Heart right ventricle (tissue), 16 donors: ENCODE results near the gene MAN2A2. TPM values are rescaled to one million over a fixed set of nuclear protein-coding genes. Genes with fewer than 3 reads are reported as not detected.

Experiments
- ATAC-seq, 8 donors: fragments of 200-7000 bp; cut with Tn5 transposase; one replicate each; pipeline ENCODE4 v1.9.1; 2020; ENCODE audit warnings: mild to moderate bottlenecking in 8 of 8, moderate library complexity in 8 of 8, moderate number of reproducible peaks in 1 of 8
- DNase-seq, 2 donors: peaks; one replicate each; pipeline ENCODE4 v3.0.0-alpha.2; 2020
- H3K27ac ChIP-seq, 10 donors: fragments of 200-600 bp; sonication (generic) in 2 of 10; one replicate each; pipeline versions ENCODE4 v1.5.0 to v1.8.0; 2020 to 2022; ENCODE audit warnings: mild to moderate bottlenecking in 3 of 10
- H3K27me3 ChIP-seq, 7 donors: fragments of 200-600 bp; one replicate each; pipeline ENCODE4 v1.8.0; 2021 to 2022; ENCODE audit warnings: mild to moderate bottlenecking in 2 of 7
- H3K36me3 ChIP-seq, 9 donors: fragments of 200-600 bp; sonication (generic) in 1 of 9; one replicate each; pipeline versions ENCODE4 v1.5.0 to v1.8.0; 2020 to 2022; ENCODE audit warnings: mild to moderate bottlenecking in 2 of 9
- H3K4me1 ChIP-seq, 9 donors: fragments of 200-600 bp; sonication (generic) in 1 of 9; one replicate each; pipeline versions ENCODE4 v1.5.0 to v1.8.0; 2020 to 2022; ENCODE audit warnings: mild to moderate bottlenecking in 4 of 9
- H3K4me3 ChIP-seq, 10 donors: fragments of 200-600 bp; sonication (generic) in 2 of 10; one replicate each; pipeline versions ENCODE4 v1.5.0 to v1.8.0; 2020 to 2022; ENCODE audit warnings: mild to moderate bottlenecking in 7 of 10, moderate library complexity in 2 of 10
- H3K9me3 ChIP-seq, 11 donors: fragments of 200-600 bp in 10 of 11; sonication (generic) in 2 of 11; one replicate each; pipeline versions ENCODE4 v1.5.0 to v1.8.0; 2013 to 2022; ENCODE audit warnings: mild to moderate bottlenecking in 2 of 11, control low read depth in 1 of 11, moderate library complexity in 1 of 11
- CTCF ChIP-seq, 9 donors: fragments of 200-600 bp; sonication (generic) in 2 of 9; IDR thresholded peaks; one replicate each; pipeline versions ENCODE4 v1.5.0 to v1.8.0; 2021 to 2022; ENCODE audit warnings: antibody characterized with exemption in 9 of 9, mild to moderate bottlenecking in 5 of 9, moderate library complexity in 1 of 9
- WGBS, 2 donors: extraction: QIAGEN DNeasy Blood & Tissue Kit; methylation state at CpG; one replicate each; pipeline ENCODE4 v1.1.7; 2013; ENCODE audit warnings: inconsistent platforms in 1 of 2; 5-methylcytosine and 5-hydroxymethylcytosine counted together
- intact Hi-C, 10 donors: fragments of 100-400 bp; cut with DNase I; formaldehyde crosslinking; loops; one replicate each; pipeline versions ENCODE4 v1.11.1 to v1.14.2; 2022
- polyA plus RNA-seq, 2 donors: library from polyadenylated mRNA; stranded (reverse); fragments of 200-250 nt; gene quantifications; one replicate each; pipeline ENCODE4 v1.2.3, GENCODE V29; 2013
- total RNA-seq, 10 donors: library from RNA; stranded (reverse); fragmentation: NEBNext Ultra II Directional in 3 of 10; extraction: Animal tissue kit (Norgen Biotek cat#: 25700) in 3 of 10; gene quantifications; one replicate each; pipeline versions ENCODE4 v1.2.1 to v1.2.4, GENCODE V29; 2021 to 2023
- donor health status: Arrhythmogenic right ventricular cardiomyopathy.
- donor health status: ischemic (EF 13 %, LVEDD 7.1; RV severe dilation, severe dysfunction).
- donor health status: healthy with polysubstance abuse.
- donor health status: DM: no; HTN: yes; CAD: no.
- donor health status: DM: no; HTN: no; CAD: no.
- donor health status: ischemic (EF 25% LVEDD 6.9; RV normal size, moderate dysfunction).
- donor health status: ischemic (EF 25% LVEDD 5.7; RV mildly dilated, moderate dysfunction).
- donor health status: healthy.
- donor health status: DM: yes; HTN: yes; CAD: no.
- donor health status: Ischemic cardiomyopathy.
- donor health status: ischemic (EF 35%, LVEDD 5.7; RV mildly dilated, moderate dysfunction).
- donor health status: nonischemic (EF 11% LVEDD 7.7; RV severe dilation, severe dysfunction).
- donor health status: DM: yes; HTN: yes; CAD: no.
- donor health status: PGD.
- donor health status: ischemic (EF 29% LVEDD 5.4; RV normal size, mild dysfunction).
- donor health status: nonischemic (EF 23%, LVEDD 6.1; RV moderate dilation, normal function).

MAN2A2 gene
- total and polyA plus RNA-seq, 12 donors, result 24.8 to 157 (median 95.6) TPM

GRCh38 chr15:90876512-90877170, 26.5 kb upstream of the MAN2A2 start:
- intact Hi-C loops, result loop anchor here in 1 of 10 donors (5.0 kb wide), 1 partner anchor 169 kb away; no protein-coding TSS in a partner anchor
- Histone ChIP-seq H3K4me1 (peaks cover 14 to 32% (median 24%) of the 10 kb centered on the region in 9 donors), H3K9me3 (no peaks in the 10 kb centered on the region), H3K27ac (no peak overlapping the region), H3K27me3 (no peaks in the 10 kb centered on the region), H3K4me3 (no peak overlapping the region), H3K36me3 (peaks cover 5 to 69% (median 55%) of the 10 kb centered on the region in 9 donors)
- ATAC-seq (no peak), DNase-seq (no peak)
- TF ChIP-seq CTCF (IDR thresholded peaks at IDR 0.05), result no peak
- 92 to 94% methylated on average over 15 of the region's 15 CpGs for WGBS, 2 donors

GRCh38 chr15:90877315-90877714, 25.8 kb upstream of the MAN2A2 start:
- Histone ChIP-seq H3K9me3 (no peaks in the 10 kb centered on the region), H3K4me3 (no peak overlapping the region), H3K27ac (no peak overlapping the region), H3K4me1 (peaks cover 14 to 32% (median 22%) of the 10 kb centered on the region in 9 donors), H3K27me3 (no peaks in the 10 kb centered on the region), H3K36me3 (peaks cover 5 to 76% (median 59%) of the 10 kb centered on the region in 9 donors)
- TF ChIP-seq CTCF (IDR thresholded peaks at IDR 0.05), result no peak
- 93 to 97% methylated on average over 14 of the region's 14 CpGs for WGBS, 2 donors
- ATAC-seq (no peak), DNase-seq (no peak)
- intact Hi-C loops, result loop anchor here in 1 of 10 donors (5.0 kb wide), 1 partner anchor 170 kb away; no protein-coding TSS in a partner anchor

- no peak overlapping the region for H3K27ac ChIP-seq
- H3K36me3 ChIP-seq, result peaks cover 5 to 83% (median 59%) of the 10 kb centered on the region in 9 donors
- H3K9me3 ChIP-seq, result no peaks in the 10 kb centered on the region
- no peak overlapping the region for H3K4me3 ChIP-seq
- no peak for TF ChIP-seq CTCF (IDR thresholded peaks at IDR 0.05)
- no peaks in the 10 kb centered on the region for H3K27me3 ChIP-seq
- 95 to 97% methylated on average over 14 of the region's 14 CpGs for WGBS, 2 donors
- intact Hi-C loops, result loop anchor here in 1 of 10 donors (5.0 kb wide), 1 partner anchor 171 kb away; no protein-coding TSS in a partner anchor
- no peak for ATAC-seq
- peaks cover 15 to 32% (median 20%) of the 10 kb centered on the region in 9 donors for H3K4me1 ChIP-seq
- no peak for DNase-seq
These were observed 25.1 kb upstream of the MAN2A2 start for GRCh38 chr15:90877996-90878395.

GRCh38 chr15:90878660-90879059, 24.4 kb upstream of the MAN2A2 start:
- no peak overlapping the region for H3K4me3 ChIP-seq
- H3K9me3 ChIP-seq, result no peaks in the 10 kb centered on the region
- H3K27ac ChIP-seq, result no peak overlapping the region
- H3K4me1 ChIP-seq, result peaks cover 10 to 32% (median 20%) of the 10 kb centered on the region in 9 donors
- no peak for DNase-seq
- ATAC-seq, result no peak
- intact Hi-C loops, result loop anchor here in 1 of 10 donors (5.0 kb wide), 1 partner anchor 171 kb away; no protein-coding TSS in a partner anchor
- H3K27me3 ChIP-seq, result no peaks in the 10 kb centered on the region
- peaks cover 5 to 85% (median 59%) of the 10 kb centered on the region in 9 donors for H3K36me3 ChIP-seq
- no peak for TF ChIP-seq CTCF (IDR thresholded peaks at IDR 0.05)
- WGBS, 2 donors, result 93 to 95% methylated on average over 15 of the region's 15 CpGs
